H1 (cell line): ENCODE measurements around the gene RRAD. TPM values are rescaled to one million over a fixed set of nuclear protein-coding genes. Genes with fewer than 3 reads are reported as not detected.
A peak's percentile ranks its signal among the peaks of the same experiment; 100 is the strongest.

Experiments
- CTCF ChIA-PET: fragments of 300-600 bp; sonication (Branson Sonifier 250); formaldehyde crosslinking; loops from one replicate; lab custom pipeline; 2021; ENCODE audit not compliant: partially characterized antibody; lab: Charles Lee
- POLR2A ChIA-PET: fragments of 300-600 bp; sonication (Branson Sonifier 250); formaldehyde crosslinking; loops from one replicate; lab custom pipeline; 2021; ENCODE audit warnings: inconsistent platforms; ENCODE audit not compliant: partially characterized antibody; lab: Charles Lee
- DNase-seq, 2 experiments: peaks; one replicate each; pipeline versions ENCODE4 v3.0.0 to v3.0.0-alpha.2; 2010 to 2022; ENCODE audit warnings: low spot score in 2 of 2, low read depth in 1 of 2, mixed read lengths in 1 of 2
- FAIRE-seq: peaks from 2 replicates; lab custom pipeline; 2011; peaks lifted over from hg19 to GRCh38; lab: Jason Lieb, UNC
- H2AFZ ChIP-seq: 2 replicates; pipeline ENCODE4 v1.8.1; 2012; ENCODE audit warnings: low read length, inconsistent platforms
- H2AK5ac ChIP-seq: 2 replicates; pipeline ENCODE4 v1.6.1; 2013; ENCODE audit warnings: low read depth, low read length
- H2BK120ac ChIP-seq: replicated peaks from 2 replicates; pipeline ENCODE3; 2013; ENCODE audit warnings: low read depth, low read length, inconsistent platforms
- H2BK12ac ChIP-seq: 2 replicates; pipeline ENCODE4 v1.6.1; 2013; ENCODE audit warnings: low read depth, low read length
- H2BK15ac ChIP-seq: 2 replicates; pipeline ENCODE4 v1.6.1; 2013; ENCODE audit warnings: low read length
- H2BK20ac ChIP-seq: 2 replicates; pipeline ENCODE4 v1.6.1; 2013; ENCODE audit warnings: low read length
- H2BK5ac ChIP-seq: 2 replicates; pipeline ENCODE4 v1.6.1; 2013; ENCODE audit warnings: low read depth, low read length
- H3K14ac ChIP-seq: 2 replicates; pipeline ENCODE4 v1.6.1; 2013; ENCODE audit warnings: inconsistent platforms; ENCODE audit not compliant: insufficient read length
- H3K18ac ChIP-seq: 2 replicates; pipeline ENCODE4 v1.6.1; 2013; ENCODE audit warnings: low read length; ENCODE audit errors: extremely low read depth
- H3K23ac ChIP-seq: 2 replicates; pipeline ENCODE4 v1.6.1; 2013; ENCODE audit warnings: inconsistent platforms; ENCODE audit not compliant: insufficient read length
- H3K23me2 ChIP-seq: 2 replicates; pipeline ENCODE4 v1.6.1; 2013; ENCODE audit warnings: low read depth, low read length
- H3K27ac ChIP-seq: 2 replicates; pipeline ENCODE4 v1.6.1; 2011; ENCODE audit warnings: low read depth, low read length, inconsistent platforms
- H3K27me3 ChIP-seq, 4 experiments: replicated peaks in 1 of 4; 1 replicate in 1 of 4; 2 replicates in 3 of 4; pipeline versions ENCODE4 v1.6.1 to v1.8.1; 2011 to 2013; ENCODE audit warnings: low read length in 3 of 4, mild to moderate bottlenecking in 3 of 4, inconsistent platforms in 2 of 4, mixed read lengths in 2 of 4, moderate library complexity in 1 of 4; ENCODE audit not compliant: control insufficient read depth in 3 of 4, insufficient read depth in 3 of 4; ENCODE audit errors: extremely low read depth in 1 of 4
- H3K36me3 ChIP-seq, 4 experiments: 2 replicates each; pipeline versions ENCODE4 v1.6.1 to v1.8.1; 2011 to 2013; ENCODE audit warnings: mild to moderate bottlenecking in 4 of 4, low read length in 3 of 4, moderate library complexity in 2 of 4, control low read depth in 1 of 4, inconsistent platforms in 1 of 4; ENCODE audit not compliant: insufficient read depth in 4 of 4, control insufficient read depth in 2 of 4
- H3K4ac ChIP-seq: replicated peaks from 2 replicates; pipeline ENCODE3; 2013; ENCODE audit warnings: low read length, low read depth, mixed read lengths, inconsistent platforms; ENCODE audit not compliant: insufficient read length
- H3K4me1 ChIP-seq, 4 experiments: replicated peaks in 1 of 4; 1 replicate in 1 of 4; 2 replicates in 3 of 4; pipeline versions ENCODE4 v1.6.1 to v1.8.1; 2011 to 2013; ENCODE audit warnings: low read length in 3 of 4, inconsistent platforms in 2 of 4, mixed read lengths in 1 of 4; ENCODE audit not compliant: insufficient read depth in 4 of 4, control insufficient read depth in 3 of 4
- H3K4me2 ChIP-seq, 2 experiments: 2 replicates each; pipeline versions ENCODE4 v1.6.1 to v1.8.1; 2011 to 2013; ENCODE audit warnings: low read depth in 2 of 2, low read length in 2 of 2, control low read depth in 1 of 2, inconsistent platforms in 1 of 2, mild to moderate bottlenecking in 1 of 2; ENCODE audit not compliant: insufficient read depth in 1 of 2
- H3K4me3 ChIP-seq, 4 experiments: fragments of 200-600, 300-600 bp in 1 of 4; sonication (generic), shearing (Covaris generic), sonication (Bioruptor Twin) in 1 of 4; 2 replicates each; pipeline versions ENCODE4 v1.5.1 to v1.8.1; 2011 to 2016; ENCODE audit warnings: low read length in 4 of 4, low read depth in 3 of 4, control low read depth in 2 of 4, inconsistent platforms in 2 of 4, mild to moderate bottlenecking in 2 of 4, mixed read lengths in 1 of 4, moderate library complexity in 1 of 4; ENCODE audit not compliant: insufficient read depth in 2 of 4; ENCODE audit errors: extremely low read depth in 1 of 4
- H3K56ac ChIP-seq: replicated peaks from 2 replicates; pipeline ENCODE3; 2013; ENCODE audit warnings: low read depth, mild to moderate bottlenecking, mixed read lengths, low read length, inconsistent platforms; ENCODE audit not compliant: insufficient read length
- H3K79me1 ChIP-seq: 2 replicates; pipeline ENCODE4 v1.6.1; 2013; ENCODE audit warnings: low read depth, low read length, control low read depth
- H3K79me2 ChIP-seq, 2 experiments: 2 replicates each; pipeline versions ENCODE4 v1.6.1 to v1.8.1; 2012 to 2013; ENCODE audit warnings: low read length in 2 of 2, mild to moderate bottlenecking in 2 of 2, inconsistent platforms in 1 of 2; ENCODE audit not compliant: insufficient read depth in 2 of 2, control insufficient read depth in 1 of 2
- H3K9ac ChIP-seq, 4 experiments: replicated peaks in 1 of 4; 1 replicate in 1 of 4; 2 replicates in 3 of 4; pipeline versions ENCODE4 v1.6.1 to v1.8.1; 2011 to 2013; ENCODE audit warnings: low read depth in 3 of 4, low read length in 3 of 4, control low read depth in 2 of 4, mild to moderate bottlenecking in 2 of 4, moderate library complexity in 2 of 4, inconsistent platforms in 1 of 4; ENCODE audit errors: extremely low read depth in 1 of 4
- H3K9me3 ChIP-seq, 2 experiments: 2 replicates each; pipeline versions ENCODE4 v1.6.1 to v1.8.1; 2012 to 2013; ENCODE audit warnings: mild to moderate bottlenecking in 2 of 2, moderate library complexity in 2 of 2, control low read depth in 1 of 2, inconsistent platforms in 1 of 2, low read depth in 1 of 2, low read length in 1 of 2, mixed read lengths in 1 of 2; ENCODE audit not compliant: insufficient read depth in 2 of 2
- H4K20me1 ChIP-seq, 2 experiments: replicated peaks in 1 of 2; 2 replicates each; pipeline versions ENCODE3 to v1.8.1; 2011 to 2013; ENCODE audit warnings: inconsistent platforms in 2 of 2, low read length in 2 of 2, mild to moderate bottlenecking in 1 of 2; ENCODE audit not compliant: insufficient read depth in 2 of 2, control insufficient read depth in 1 of 2
- H4K5ac ChIP-seq: 2 replicates; pipeline ENCODE4 v1.6.1; 2013; ENCODE audit warnings: low read length, low read depth, mixed read lengths, inconsistent platforms; ENCODE audit not compliant: insufficient read length
- H4K8ac ChIP-seq: 2 replicates; pipeline ENCODE4 v1.8.0; 2013; ENCODE audit warnings: mild to moderate bottlenecking, moderate library complexity, low read length, inconsistent platforms; ENCODE audit not compliant: insufficient read depth; ENCODE audit errors: extremely low read depth
- H4K91ac ChIP-seq: replicated peaks from 2 replicates; pipeline ENCODE3; 2013; ENCODE audit warnings: low read length, mixed read lengths, inconsistent platforms; ENCODE audit not compliant: insufficient read length
- BACH1 ChIP-seq: IDR thresholded peaks from 2 replicates; pipeline ENCODE4 v1.6.1; 2012; ENCODE audit warnings: low read length, improper control_type of control experiment
- CTBP2 ChIP-seq: IDR thresholded peaks from 2 replicates; pipeline ENCODE4 v1.7.0; 2011; ENCODE audit warnings: borderline replicate concordance, mild to moderate bottlenecking, moderate library complexity, mixed read lengths, low read length; ENCODE audit not compliant: insufficient read depth, insufficient read length
- CTCF ChIP-seq, 3 experiments: IDR thresholded peaks; 1 replicate in 2 of 3; 2 replicates in 1 of 3; pipeline versions ENCODE4 v1.5.1 to v1.6.1; 2011; ENCODE audit warnings: low read length in 3 of 3, mild to moderate bottlenecking in 3 of 3, inconsistent platforms in 2 of 3, low read depth in 1 of 3, moderate library complexity in 1 of 3; ENCODE audit not compliant: insufficient read depth in 1 of 3; ENCODE audit errors: control extremely low read depth in 1 of 3
- EP300 ChIP-seq, 2 experiments: IDR thresholded peaks; 1 replicate in 1 of 2; 2 replicates in 1 of 2; pipeline ENCODE4 v1.6.1; 2011 to 2012; ENCODE audit warnings: low read depth in 2 of 2, low read length in 2 of 2, mild to moderate bottlenecking in 2 of 2, borderline replicate concordance in 1 of 2, inconsistent platforms in 1 of 2, moderate library complexity in 1 of 2
- GABPA ChIP-seq: IDR thresholded peaks from 2 replicates; pipeline ENCODE4 v1.6.1; 2011; ENCODE audit warnings: mild to moderate bottlenecking, low read length, moderate library complexity, borderline replicate concordance; ENCODE audit not compliant: insufficient read depth
- HDAC2 ChIP-seq, 2 experiments: fragments of 300-600 bp in 1 of 2; sonication (generic) in 1 of 2; IDR thresholded peaks; 2 replicates each; pipeline ENCODE4 v1.6.1; 2011 to 2012; ENCODE audit warnings: low read depth in 2 of 2, low read length in 2 of 2, mild to moderate bottlenecking in 2 of 2, moderate library complexity in 2 of 2, borderline replicate concordance in 1 of 2, inconsistent platforms in 1 of 2
- HDAC6 ChIP-seq: IDR thresholded peaks from one replicate; pipeline ENCODE4 v1.7.1; 2012; ENCODE audit warnings: low read depth, mild to moderate bottlenecking, inconsistent platforms, low read length, moderate library complexity
- KDM4A ChIP-seq: IDR thresholded peaks from one replicate; pipeline ENCODE4 v1.7.1; 2012; ENCODE audit warnings: low read depth, mild to moderate bottlenecking, moderate library complexity, low read length, inconsistent platforms; ENCODE audit not compliant: severe bottlenecking
- SUZ12 ChIP-seq: fragments of 200-600 bp; sonication (generic); IDR thresholded peaks from 2 replicates; pipeline ENCODE4 v1.6.1; 2012; ENCODE audit warnings: mild to moderate bottlenecking, inconsistent platforms, low read length, moderate library complexity, mixed read lengths
- ZNF274 ChIP-seq: IDR thresholded peaks from 2 replicates; pipeline ENCODE4 v1.7.0; 2012; ENCODE audit warnings: low read length, borderline replicate concordance; ENCODE audit errors: extremely low read depth
- WGBS, 2 experiments: shearing (Covaris generic) in 1 of 2; methylation state at CpG; one replicate each; pipeline versions ENCODE4 v1.1.6 to v1.1.7; 2013 to 2015; ENCODE audit warnings: low lambda C conversion rate in 2 of 2, mixed read lengths in 2 of 2, inconsistent platforms in 1 of 2, low coverage in 1 of 2, missing lambda C conversion rate in 1 of 2; ENCODE audit not compliant: insufficient replicate concordance in 2 of 2, insufficient coverage in 1 of 2, insufficient read length in 1 of 2; ENCODE audit errors: extremely low coverage in 1 of 2, missing lambda C conversion rate in 1 of 2; 5-methylcytosine and 5-hydroxymethylcytosine counted together
- polyA plus RNA-seq, 7 experiments: library from polyadenylated mRNA; depleted of rRNA in 3 of 7; stranded (reverse) in 5 of 7; unstranded in 2 of 7; fragments of >200 nt in 5 of 7; fragments of 200-250 nt in 2 of 7; gene quantifications; 1 replicate in 5 of 7; 2 replicates in 1 of 7; 4 replicates in 1 of 7; pipeline versions ENCODE4 v1.2.1 to v1.2.3, GENCODE V29; 2011 to 2013; ENCODE audit warnings: missing spikeins in 2 of 7, mixed read lengths in 2 of 7
- total RNA-seq: library from RNA; stranded (reverse); fragmentation: NEBNext Ultra II Directional; extraction: Animal tissue kit (Norgen Biotek cat#: 25700); gene quantifications from 2 replicates; pipeline ENCODE4 v1.2.1, GENCODE V29; 2021

Gene RRAD
- total and polyA plus RNA-seq, 2 of the 8 experiments (the other 6 are each of a cell fraction or from before 2014, with no cell fraction given): 0.17 TPM; not detected in 1

GRCh38 chr16:66871840-66872239 is 53.5 kb downstream of the RRAD start:
- Histone ChIP-seq H2AK5ac (no peak overlapping the region), H3K23ac (no peak overlapping the region), H2AFZ (no peak overlapping the region), H4K91ac (no peak overlapping the region), H3K4me2 (no peak overlapping the region; a peak in 1 of 4 replicates), H3K14ac (no peak overlapping the region), H2BK20ac (no peak overlapping the region), H3K27ac (no peak overlapping the region), H2BK15ac (0 out of 2 replicates have a peak overlapping the region, but pooled peaks have one; percentile 72), H3K23me2 (no peaks in the 10 kb centered on the region), H2BK12ac (no peak overlapping the region), H2BK5ac (no peak overlapping the region), H3K9ac (no peak overlapping the region), H3K9me3 (no peaks in the 10 kb centered on the region), H3K4me3 (no peak overlapping the region), H4K5ac (no peak overlapping the region), H2BK120ac (no peak overlapping the region), H3K27me3 (no peaks in the 10 kb centered on the region; a peak in 1 of 7 replicates), H3K79me2 (no peaks in the 10 kb centered on the region), H3K56ac (no peak overlapping the region), H3K79me1 (no peaks in the 10 kb centered on the region), H4K20me1 (no peaks in the 10 kb centered on the region), H4K8ac (no peak overlapping the region), H3K36me3 (no peaks in the 10 kb centered on the region), H3K4me1 (peaks cover 0 to 6% (median 2%) of the 10 kb centered on the region in 4 experiments; a peak in 4 of 7 replicates), H3K4ac (no peak overlapping the region), H3K18ac (no peak overlapping the region)
- no peak for DNase-seq
- 82% methylated on average over 3 of the region's 3 CpGs; no CpG with 5 or more reads in 1 of the 2 experiments for WGBS, 2 experiments
- ChIA-PET CTCF (interaction anchor here (0.7 to 2.1 kb wide), 10 partner anchors 9 to 144 kb away, joined by 3 to 10 read pairs (median 5); partner anchors contain the start of gene PDP2), POLR2A (interaction anchor here (0.6 to 1.6 kb wide), 4 partner anchors 10 to 123 kb away, joined by 3 to 7 read pairs (median 3); partner anchors contain the start of gene DYNC1LI2)
- no peak for FAIRE-seq
- TF ChIP-seq KDM4A (no peak), CTCF (IDR thresholded peaks at IDR 0.05; ENCODE audit: control extremely low read depth in 1 of 3, insufficient read depth in 1 of 3, low read depth in 1 of 3, low read length in 3 of 3) (no peak), BACH1 (no peak), HDAC6 (no peak), CTBP2 (no peak), HDAC2 (IDR thresholded peaks at IDR 0.05; ENCODE audit: borderline replicate concordance in 1 of 2, low read depth in 2 of 2, low read length in 2 of 2) (no peak), ZNF274 (no peak), EP300 (IDR thresholded peaks at IDR 0.05; ENCODE audit: borderline replicate concordance in 1 of 2, low read depth in 2 of 2, low read length in 2 of 2) (no peak), SUZ12 (no peak), GABPA (no peak)
